HEK293 (cell line): Measurements from ENCODE around the gene CS.

Experiments used
- CTCF ChIA-PET: fragments of 350-600 bp; formaldehyde crosslinking; extraction: SDS; loops from one replicate; lab custom pipeline; 2021; ENCODE audit warnings: antibody characterized with exemption; lab: Yijun Ruan, JAX
- POLR2A ChIA-PET: fragments of 300-600 bp; formaldehyde crosslinking; extraction: SDS; loops from one replicate; lab custom pipeline; 2020; ENCODE audit warnings: antibody characterized with exemption, inconsistent platforms; lab: Yijun Ruan, JAX
- H3K27ac ChIP-seq: fragments of 200-500 bp; sonication (Bioruptor generic); 2 replicates; pipeline ENCODE4 v1.5.1; 2014; ENCODE audit warnings: low read depth, low read length, control low read depth, inconsistent platforms; ENCODE audit errors: extremely low read depth
- H3K36me3 ChIP-seq, 2 experiments: fragments of 200-500 bp in 1 of 2; sonication (Bioruptor generic) in 1 of 2; 1 replicate in 1 of 2; 2 replicates in 1 of 2; pipeline ENCODE4 v1.5.1; 2014 to 2017; ENCODE audit warnings: inconsistent platforms in 2 of 2, low read length in 2 of 2; ENCODE audit not compliant: control insufficient read depth in 2 of 2, insufficient read depth in 1 of 2
- H3K4me1 ChIP-seq: fragments of 200-500 bp; sonication (Bioruptor generic); 2 replicates; pipeline ENCODE4 v1.5.1; 2014; ENCODE audit warnings: mild to moderate bottlenecking, low read length, inconsistent platforms; ENCODE audit not compliant: control insufficient read depth, insufficient read depth
- H3K4me3 ChIP-seq: 2 replicates; pipeline ENCODE4 v1.5.1; 2011; ENCODE audit warnings: low read depth, mild to moderate bottlenecking, control low read depth, low read length, moderate library complexity
- H3K9me3 ChIP-seq: fragments of 200-500 bp; sonication (Bioruptor generic); 2 replicates; pipeline ENCODE4 v1.5.1; 2014; ENCODE audit warnings: low read depth, low read length, inconsistent platforms; ENCODE audit not compliant: control insufficient read depth, insufficient read depth
- PRDM10 ChIP-seq: fragments of 450-650 bp; formaldehyde crosslinking; IDR thresholded peaks from 2 replicates; pipeline ENCODE4 v1.5.1; 2016; ENCODE audit warnings: missing biosample characterization, missing genetic modification characterization
- ZBTB48 ChIP-seq: fragments of 450-650 bp; formaldehyde crosslinking; IDR thresholded peaks from 2 replicates; pipeline ENCODE4 v1.5.1; 2016; ENCODE audit warnings: missing biosample characterization, missing genetic modification characterization
- ZIC2 ChIP-seq: fragments of 450-650 bp; formaldehyde crosslinking; IDR thresholded peaks from 2 replicates; pipeline ENCODE4 v1.5.1; 2016; ENCODE audit warnings: missing biosample characterization, missing genetic modification characterization
- ZNF138 ChIP-seq: fragments of 450-650 bp; formaldehyde crosslinking; IDR thresholded peaks from 2 replicates; pipeline ENCODE4 v1.5.1; 2016; ENCODE audit warnings: missing biosample characterization, missing genetic modification characterization, borderline replicate concordance
- ZNF280C ChIP-seq: fragments of 450-650 bp; formaldehyde crosslinking; IDR thresholded peaks from 2 replicates; pipeline ENCODE4 v1.5.1; 2016; ENCODE audit warnings: missing biosample characterization, missing genetic modification characterization
- ZNF639 ChIP-seq: fragments of 450-650 bp; formaldehyde crosslinking; IDR thresholded peaks from 2 replicates; pipeline ENCODE4 v1.5.1; 2016; ENCODE audit warnings: missing biosample characterization, missing genetic modification characterization
- ZNF658 ChIP-seq: fragments of 450-650 bp; formaldehyde crosslinking; IDR thresholded peaks from 2 replicates; pipeline ENCODE4; 2016; ENCODE audit warnings: missing biosample characterization, missing genetic modification characterization

The CS gene

GRCh38 chr12:56244494-56244893 lies 55.6 kb downstream of the CS start (continued):
- TF ChIP-seq ZNF658 (tag by site-specific recombination) = no peak

- H3K27ac ChIP-seq = no peak overlapping the region
- peak; percentile 38; the same call in 1 of the 2 replicates for TF ChIP-seq PRDM10 (tag by site-specific recombination)
- TF ChIP-seq ZIC2 (tag by site-specific recombination) = peak; percentile 83
- TF ChIP-seq ZNF138 = no peak
- H3K4me3 ChIP-seq = no peak overlapping the region
- no peaks in the 10 kb centered on the region for H3K4me1 ChIP-seq
- ChIA-PET CTCF (no interaction called here), POLR2A (interaction anchor here (0.7 kb wide), 1 partner anchor 13 kb away, joined by 3 read pairs; no protein-coding TSS in a partner anchor)
- H3K36me3 ChIP-seq = peaks cover 18 to 92% of the 10 kb centered on the region in 2 experiments; a peak in 2 of 3 replicates
- no peaks in the 10 kb centered on the region for H3K9me3 ChIP-seq
Measured at GRCh38 chr12:56243731-56244181, 56.4 kb downstream of the CS start.

GRCh38 chr12:56242986-56243385 lies 57.1 kb downstream of the CS start:
- no peak for TF ChIP-seq ZNF639 (tag by site-specific recombination)
- TF ChIP-seq, all 188 proteins: peak for 0
- POLR2A ChIA-PET = interaction anchor here (1.2 kb wide), 1 partner anchor 73 kb away, joined by 4 read pairs; the partner anchor contains the start of gene CNPY2
- CTCF ChIA-PET = no interaction called here

GRCh38 chr12:56241424-56242303 lies 58.5 kb downstream of the CS start:
- H3K36me3 ChIP-seq = peaks cover 12 to 91% of the 10 kb centered on the region in 2 experiments; a peak in 2 of 3 replicates
- no peaks in the 10 kb centered on the region for H3K9me3 ChIP-seq
- CTCF ChIA-PET = no interaction called here
- no peak overlapping the region for H3K27ac ChIP-seq
- TF ChIP-seq ZNF280C (tag by site-specific recombination) (no peak), ZBTB48 (tag by site-specific recombination) (peak; percentile 72)
- no peak overlapping the region for H3K4me3 ChIP-seq
- H3K4me1 ChIP-seq = no peaks in the 10 kb centered on the region
- POLR2A ChIA-PET = interaction anchor here (1.2 kb wide), 1 partner anchor 74 kb away, joined by 4 read pairs; the partner anchor contains the start of gene CNPY2

More at GRCh38 chr12:56242986-56243385, 57.1 kb downstream of the CS start:
- Histone ChIP-seq H3K4me3 (no peak overlapping the region), H3K27ac (no peak overlapping the region), H3K9me3 (no peaks in the 10 kb centered on the region), H3K4me1 (no peaks in the 10 kb centered on the region), H3K36me3 (peaks cover 18 to 90% of the 10 kb centered on the region in 2 experiments; a peak in 2 of 3 replicates)
